Measurements from ENCODE around the gene CCDC187. TPM values are rescaled to one million over a fixed set of nuclear protein-coding genes. Genes with fewer than 3 reads are reported as not detected.
A peak's percentile ranks its signal among the peaks of the same experiment; 100 is the strongest.

Gene CCDC187
- total and polyA plus RNA-seq, 2 of the 8 experiments (the other 6 are each of a cell fraction or from before 2014, with no cell fraction given): 0.02 TPM; not detected in 1

DNA sequence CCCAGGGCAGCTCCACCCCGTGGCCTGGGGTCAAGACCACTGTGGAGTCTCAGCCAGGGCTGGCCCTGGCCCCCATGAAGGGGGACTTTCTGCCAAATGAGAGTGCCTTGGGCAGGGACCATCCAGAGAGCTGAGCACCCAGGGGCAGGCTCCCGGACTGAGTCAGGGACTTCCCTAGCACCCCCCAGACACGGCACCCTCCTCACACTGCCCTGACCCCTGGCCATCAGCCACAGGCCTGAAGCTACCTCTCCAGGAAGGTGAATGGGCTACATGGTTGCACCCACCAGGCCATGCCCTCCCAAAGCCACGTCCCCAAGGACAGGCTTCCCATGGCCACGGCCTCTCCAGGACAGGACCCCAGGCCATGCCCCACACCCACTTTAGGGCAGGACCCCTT lies 9.5 kb downstream of the CCDC187 start:
- WGBS, 2 experiments (ENCODE audit: extremely low coverage in 1 of 2, insufficient coverage in 1 of 2, insufficient read length in 1 of 2, insufficient replicate concordance in 2 of 2, low coverage in 1 of 2, low lambda C conversion rate in 2 of 2, missing lambda C conversion rate in 1 of 2): 80% methylated on average over 4 of the region's 5 CpGs; no CpG with 5 or more reads in 1 of the 2 experiments
- POLR2A ChIA-PET (ENCODE audit: partially characterized antibody): interaction anchor here (0.6 kb wide), 1 partner anchor 122 kb away, joined by 3 read pairs; no protein-coding TSS in a partner anchor
- TF ChIP-seq SIX5 (IDR thresholded peaks at IDR 0.05; ENCODE audit: low read depth, low read length) (no peak), CBX8 (IDR thresholded peaks at IDR 0.05; ENCODE audit: borderline replicate concordance, low read depth, low read length) (no peak), PHF8 (conservative IDR thresholded peaks at IDR 0.05; ENCODE audit: low read depth, low read length) (no peak), TAF1 (IDR thresholded peaks at IDR 0.05; ENCODE audit: low read depth, low read length) (no peak), RBBP5 (IDR thresholded peaks at IDR 0.05; ENCODE audit: borderline replicate concordance, low read depth, low read length) (no peak), SUZ12 (IDR thresholded peaks at IDR 0.05; ENCODE audit: low read length) (no peak), EP300 (IDR thresholded peaks at IDR 0.05; ENCODE audit: borderline replicate concordance in 1 of 2, low read depth in 2 of 2, low read length in 2 of 2) (no peak), MAFK (IDR thresholded peaks at IDR 0.05; ENCODE audit: low read depth, low read length) (no peak), SP2 (IDR thresholded peaks at IDR 0.05; ENCODE audit: low read length) (no peak), FOSL1 (IDR thresholded peaks at IDR 0.05; ENCODE audit: insufficient read depth, low read depth, low read length) (no peak), CBX5 (IDR thresholded peaks at IDR 0.05; ENCODE audit: low read depth, low read length) (no peak), POU5F1 (IDR thresholded peaks at IDR 0.05; ENCODE audit: low read depth, low read length) (no peak), BACH1 (IDR thresholded peaks at IDR 0.05; ENCODE audit: low read length) (no peak)
- TF ChIP-seq, protein P1, sequence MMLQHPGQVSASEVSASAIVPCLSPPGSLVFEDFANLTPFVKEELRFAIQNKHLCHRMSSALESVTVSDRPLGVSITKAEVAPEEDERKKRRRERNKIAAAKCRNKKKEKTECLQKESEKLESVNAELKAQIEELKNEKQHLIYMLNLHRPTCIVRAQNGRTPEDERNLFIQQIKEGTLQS (IDR thresholded peaks at IDR 0.05; ENCODE audit: insufficient read depth, low read depth, low read length): no peak

More for the DNA sequence above, 9.5 kb downstream of the CCDC187 start:
- H2AFZ ChIP-seq (ENCODE audit: low read length): no peak overlapping the region
- H4K8ac ChIP-seq (ENCODE audit: extremely low read depth, insufficient read depth, low read length): no peak overlapping the region
- no peak for FAIRE-seq
- H3K4ac ChIP-seq (replicated peaks; ENCODE audit: insufficient read length, low read depth, low read length): no peak overlapping the region
- H3K4me3 ChIP-seq (ENCODE audit: extremely low read depth in 1 of 4, insufficient read depth in 2 of 4, low read depth in 3 of 4, low read length in 4 of 4): no peak overlapping the region
- no peak overlapping the region for H3K9ac ChIP-seq (replicated peaks in 1 of 4; ENCODE audit: extremely low read depth in 1 of 4, low read depth in 3 of 4, low read length in 3 of 4)
- H3K23ac ChIP-seq (ENCODE audit: insufficient read length): no peak overlapping the region
- no peaks in the 10 kb centered on the region for H3K27me3 ChIP-seq (replicated peaks in 1 of 4; ENCODE audit: control insufficient read depth in 3 of 4, extremely low read depth in 1 of 4, insufficient read depth in 3 of 4, low read length in 3 of 4)
- no peak overlapping the region for H2BK120ac ChIP-seq (replicated peaks; ENCODE audit: low read depth, low read length)
- no peak overlapping the region for H3K4me2 ChIP-seq (ENCODE audit: insufficient read depth in 1 of 2, low read depth in 2 of 2, low read length in 2 of 2)
- H3K79me2 ChIP-seq (ENCODE audit: control insufficient read depth in 1 of 2, insufficient read depth in 2 of 2, low read length in 2 of 2): no peaks in the 10 kb centered on the region
- no peak overlapping the region for H3K14ac ChIP-seq (ENCODE audit: insufficient read length)
- peak overlapping the region; percentile 88; the same call in 1 of the 2 replicates for H2BK12ac ChIP-seq (ENCODE audit: low read depth, low read length)
- no peak overlapping the region for H3K27ac ChIP-seq (ENCODE audit: low read depth, low read length)
- H2BK20ac ChIP-seq (ENCODE audit: low read length): no peak overlapping the region
- peaks cover 0 to 15% of the 10 kb centered on the region in 2 experiments for H4K20me1 ChIP-seq (replicated peaks in 1 of 2; ENCODE audit: control insufficient read depth in 1 of 2, insufficient read depth in 2 of 2, low read length in 2 of 2)
- no peak overlapping the region for H4K5ac ChIP-seq (ENCODE audit: insufficient read length, low read depth, low read length)
- no peak overlapping the region; the same call in 1 of the 2 replicates for H2BK15ac ChIP-seq (ENCODE audit: low read length)
- no peak for DNase-seq (ENCODE audit: low read depth in 1 of 2, low spot score in 2 of 2)
- H4K91ac ChIP-seq (replicated peaks; ENCODE audit: insufficient read length, low read length): no peak overlapping the region
- H3K18ac ChIP-seq (ENCODE audit: extremely low read depth, low read length): no peak overlapping the region
- no peaks in the 10 kb centered on the region; a peak in 1 of 8 replicates for H3K36me3 ChIP-seq (ENCODE audit: control insufficient read depth in 2 of 4, insufficient read depth in 4 of 4, low read length in 3 of 4)
- no peaks in the 10 kb centered on the region for H3K4me1 ChIP-seq (replicated peaks in 1 of 4; ENCODE audit: control insufficient read depth in 3 of 4, insufficient read depth in 4 of 4, low read length in 3 of 4)
- peaks cover 4 to 10% of the 10 kb centered on the region in 2 experiments; a peak in 2 of 4 replicates for H3K9me3 ChIP-seq (ENCODE audit: insufficient read depth in 2 of 2, low read depth in 1 of 2, low read length in 1 of 2)
- no peak overlapping the region for H3K56ac ChIP-seq (replicated peaks; ENCODE audit: insufficient read length, low read depth, low read length)
- no peaks in the 10 kb centered on the region for H3K79me1 ChIP-seq (ENCODE audit: low read depth, low read length)
- 0 out of 2 replicates have a peak overlapping the region, but pooled peaks have one; percentile 40 for H2AK5ac ChIP-seq (ENCODE audit: low read depth, low read length)
- H3K23me2 ChIP-seq (ENCODE audit: low read depth, low read length): peaks cover 11% of the 10 kb centered on the region; the same call in 1 of the 2 replicates
- CTCF ChIA-PET (ENCODE audit: partially characterized antibody): interaction anchor here (2.1 kb wide), 1 partner anchor 10 kb away, joined by 10 read pairs; no protein-coding TSS in a partner anchor
- no peak overlapping the region for H2BK5ac ChIP-seq (ENCODE audit: low read depth, low read length)
